Subcutaneous adipose tissue (tissue), 4 donors: Measurements from ENCODE around the gene TESMIN. TPM values are rescaled to one million over a fixed set of nuclear protein-coding genes. Genes with fewer than 3 reads are reported as not detected.

Experiments
- total RNA-seq, 4 donors: library from RNA; depleted of rRNA; stranded (reverse); fragments of >200 nt; gene quantifications; one replicate each; pipeline ENCODE4 v1.1.0, GENCODE V29; 2016
- TF ChIP-seq, protein P1 (sequence below): fragments of 450-650 bp; IDR thresholded peaks from one replicate; pipeline ENCODE4 v1.5.1; 2016; ENCODE audit warnings: low read depth, mild to moderate bottlenecking, control low read depth, antibody characterized with exemption, moderate library complexity

The TESMIN gene
- total RNA-seq, 4 donors from 2014 or later, result 0.44 to 2.5 (median 0.98) TPM; not detected in 1

DNA sequence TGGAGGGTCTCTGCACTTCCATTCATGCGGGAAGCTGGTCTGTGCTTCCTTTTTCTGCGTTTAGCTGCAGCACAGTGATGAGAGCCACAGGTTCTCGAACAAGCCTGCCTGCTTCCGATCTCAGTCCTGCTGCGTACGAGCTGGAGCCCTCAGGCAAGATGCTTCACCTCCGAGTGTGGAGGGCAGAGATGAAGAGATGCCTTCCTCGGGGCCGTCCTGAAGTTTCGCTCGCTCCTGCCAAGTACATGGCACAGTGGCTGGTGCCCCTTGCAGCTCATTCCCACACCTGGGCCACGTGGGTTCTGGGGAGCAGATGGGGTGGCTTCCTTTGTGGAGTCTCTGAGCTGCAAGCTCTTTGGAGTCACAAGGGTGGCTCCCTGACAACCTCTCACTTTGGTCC, 19.5 kb upstream of the TESMIN start:
- TF ChIP-seq, protein P1, sequence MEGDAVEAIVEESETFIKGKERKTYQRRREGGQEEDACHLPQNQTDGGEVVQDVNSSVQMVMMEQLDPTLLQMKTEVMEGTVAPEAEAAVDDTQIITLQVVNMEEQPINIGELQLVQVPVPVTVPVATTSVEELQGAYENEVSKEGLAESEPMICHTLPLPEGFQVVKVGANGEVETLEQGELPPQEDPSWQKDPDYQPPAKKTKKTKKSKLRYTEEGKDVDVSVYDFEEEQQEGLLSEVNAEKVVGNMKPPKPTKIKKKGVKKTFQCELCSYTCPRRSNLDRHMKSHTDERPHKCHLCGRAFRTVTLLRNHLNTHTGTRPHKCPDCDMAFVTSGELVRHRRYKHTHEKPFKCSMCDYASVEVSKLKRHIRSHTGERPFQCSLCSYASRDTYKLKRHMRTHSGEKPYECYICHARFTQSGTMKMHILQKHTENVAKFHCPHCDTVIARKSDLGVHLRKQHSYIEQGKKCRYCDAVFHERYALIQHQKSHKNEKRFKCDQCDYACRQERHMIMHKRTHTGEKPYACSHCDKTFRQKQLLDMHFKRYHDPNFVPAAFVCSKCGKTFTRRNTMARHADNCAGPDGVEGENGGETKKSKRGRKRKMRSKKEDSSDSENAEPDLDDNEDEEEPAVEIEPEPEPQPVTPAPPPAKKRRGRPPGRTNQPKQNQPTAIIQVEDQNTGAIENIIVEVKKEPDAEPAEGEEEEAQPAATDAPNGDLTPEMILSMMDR, result no peak

DNA sequence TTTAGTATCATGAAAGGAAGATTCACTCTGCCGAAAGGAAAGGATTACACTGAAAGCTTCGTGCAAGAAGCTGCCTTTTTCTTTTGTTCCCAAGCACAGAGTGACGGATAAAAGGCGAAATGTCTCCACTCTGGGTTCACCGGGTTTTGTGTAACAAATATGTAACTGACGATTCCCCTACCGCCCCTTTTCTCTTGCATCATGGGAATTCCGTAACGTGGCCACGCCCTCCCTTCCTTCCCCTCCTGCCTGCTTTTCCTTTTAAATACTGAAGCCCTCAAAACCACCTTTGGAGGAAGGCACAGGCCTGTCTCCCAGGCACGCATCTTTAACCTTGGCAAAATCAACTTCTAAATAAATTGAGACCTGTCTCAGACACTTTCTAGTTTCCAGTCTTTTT, 16.4 kb upstream of the TESMIN start:
- TF ChIP-seq, protein P1, result no peak

- TF ChIP-seq, protein P1, result no peak
Observed at GRCh38 chr11:68766786-68767185, 15.5 kb upstream of the TESMIN start.

DNA sequence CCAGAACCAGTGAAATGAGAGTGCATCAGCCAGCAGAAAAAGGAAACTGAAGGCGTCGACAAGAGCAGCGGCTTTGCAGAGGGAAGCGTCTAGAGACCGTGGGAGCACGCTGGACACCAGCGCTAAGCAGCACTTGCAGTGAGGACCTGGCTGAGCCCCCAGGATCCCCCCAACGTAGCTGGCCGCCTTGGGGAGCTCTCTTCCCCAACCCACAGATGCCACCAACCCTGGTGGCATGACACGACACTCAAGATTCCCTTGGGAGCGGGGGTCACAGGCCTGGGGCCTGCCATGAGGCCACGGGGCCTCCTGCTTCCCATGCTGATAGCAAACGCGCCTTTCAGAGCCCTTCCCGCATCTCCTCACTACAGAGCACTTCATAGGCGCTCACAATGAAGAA, 13.4 kb upstream of the TESMIN start:
- TF ChIP-seq, protein P1, result no peak

DNA sequence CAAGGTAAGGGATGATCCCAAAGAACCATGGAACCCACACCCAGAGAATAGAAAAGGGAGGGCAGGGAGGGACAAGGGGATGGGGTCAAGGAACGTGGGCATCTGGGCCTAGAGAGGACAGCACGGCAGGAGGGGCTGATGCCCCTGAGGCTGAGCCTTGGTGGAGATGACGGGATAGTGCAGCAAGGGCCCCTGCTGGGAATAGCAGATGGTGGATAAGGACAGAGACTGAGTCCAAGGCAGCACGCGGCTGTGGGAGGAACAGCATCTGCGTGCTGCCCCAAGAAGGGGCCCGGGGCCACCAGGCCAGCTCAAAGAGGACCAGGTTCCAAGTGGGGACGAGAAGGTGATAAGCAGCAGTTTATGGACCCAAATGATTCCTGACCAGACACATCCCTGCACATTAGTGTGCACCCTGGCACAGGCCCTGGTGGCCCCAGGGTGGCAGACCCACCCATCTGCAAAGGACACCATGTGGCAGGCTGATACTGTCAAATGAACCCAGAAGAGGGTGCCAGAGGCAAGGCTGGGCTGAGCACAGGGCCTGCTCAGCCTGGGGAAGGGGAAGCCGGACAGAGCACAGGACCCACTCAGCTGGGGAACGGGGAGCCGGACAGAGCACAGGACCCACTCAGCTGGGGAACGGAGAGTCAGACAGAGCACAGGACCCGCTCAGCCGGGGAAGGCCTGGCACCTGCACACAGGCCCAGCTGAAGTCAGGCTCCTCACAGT, 12.8 kb upstream of the TESMIN start:
- TF ChIP-seq, protein P1, result no peak

- TF ChIP-seq, protein P1, result no peak
Observed at GRCh38 chr11:68763181-68763721, 11.9 kb upstream of the TESMIN start.

DNA sequence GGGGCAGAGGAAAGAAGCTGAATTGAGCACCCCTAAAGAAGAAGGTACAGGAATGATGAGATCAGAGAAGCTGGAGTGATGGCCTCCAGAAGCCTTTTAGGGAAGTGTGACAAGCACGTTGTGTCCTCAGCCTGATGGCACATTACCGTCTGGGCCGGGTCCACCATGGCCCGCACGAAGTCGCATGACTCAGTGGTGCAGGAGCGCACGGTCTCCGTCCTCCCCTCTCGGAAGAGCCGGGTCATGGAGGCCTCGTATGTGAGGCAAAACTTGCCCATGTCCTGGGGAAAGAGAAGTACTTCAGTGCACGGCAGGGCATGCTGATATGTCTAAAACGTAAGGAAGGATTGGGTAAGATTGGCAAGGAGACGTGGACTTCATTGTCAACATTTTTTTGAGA, 11.2 kb upstream of the TESMIN start:
- TF ChIP-seq, protein P1, result no peak
